Osteoblast (primary cell): ENCODE results near the gene AATK. TPM values are rescaled to one million over a fixed set of nuclear protein-coding genes. Genes with fewer than 3 reads are reported as not detected.

Source experiments
- DNase-seq: peaks from one replicate; pipeline ENCODE4 v3.0.0; 2011; ENCODE audit warnings: low spot score, mixed read lengths; ENCODE audit not compliant: insufficient read length; ENCODE audit errors: missing footprints
- H2AFZ ChIP-seq: 2 replicates; pipeline ENCODE4 v1.6.0; 2011; ENCODE audit warnings: mild to moderate bottlenecking, low read length
- H3K27ac ChIP-seq: 2 replicates; pipeline ENCODE4 v1.5.1; 2011; ENCODE audit warnings: mild to moderate bottlenecking, low read depth, low read length, moderate library complexity
- H3K27me3 ChIP-seq: 2 replicates; pipeline ENCODE4 v1.6.0; 2012; ENCODE audit warnings: mild to moderate bottlenecking, control low read depth, inconsistent platforms, low read length, moderate library complexity; ENCODE audit not compliant: insufficient read depth
- H3K36me3 ChIP-seq: 2 replicates; pipeline ENCODE4 v1.5.1; 2011; ENCODE audit warnings: mild to moderate bottlenecking, low read length, control low read depth, moderate library complexity; ENCODE audit not compliant: insufficient read depth
- H3K4me1 ChIP-seq: 2 replicates; pipeline ENCODE4 v1.5.1; 2011; ENCODE audit warnings: mild to moderate bottlenecking, low read length, control low read depth, moderate library complexity; ENCODE audit not compliant: insufficient read depth
- H3K4me2 ChIP-seq: 2 replicates; pipeline ENCODE4 v1.6.0; 2011; ENCODE audit warnings: mild to moderate bottlenecking, low read length; ENCODE audit not compliant: insufficient read depth
- H3K4me3 ChIP-seq: fragments of 200-600 bp; sonication (generic); 3 replicates; pipeline ENCODE4 v1.5.1; 2012; ENCODE audit warnings: mild to moderate bottlenecking, low read length, inconsistent platforms; ENCODE audit not compliant: insufficient read depth
- H3K79me2 ChIP-seq: 2 replicates; pipeline ENCODE4 v1.6.0; 2012; ENCODE audit warnings: mild to moderate bottlenecking, low read length, control low read depth, inconsistent platforms; ENCODE audit not compliant: insufficient read depth
- H3K9me3 ChIP-seq: 2 replicates; pipeline ENCODE4 v1.5.1; 2011; ENCODE audit warnings: low read depth, low read length, control low read depth
- H4K20me1 ChIP-seq: 2 replicates; pipeline ENCODE4 v1.6.0; 2012; ENCODE audit warnings: mild to moderate bottlenecking, low read length, control low read depth; ENCODE audit not compliant: insufficient read depth
- CTCF ChIP-seq: IDR thresholded peaks from 2 replicates; pipeline ENCODE4 v1.5.1; 2011; ENCODE audit warnings: mild to moderate bottlenecking, low read depth, low read length, moderate library complexity; ENCODE audit errors: extremely low read depth
- total RNA-seq: library from RNA; depleted of rRNA; stranded (reverse); fragments of >200 nt; gene quantifications from 2 replicates; pipeline ENCODE4 v1.2.3, GENCODE V29; 2012

Gene AATK
- total RNA-seq, 1 donor, result under 0.01 TPM

GRCh38 chr17:81178136-81179091 is 12.4 kb upstream of the AATK start:
- Histone ChIP-seq H3K4me2 (no peak overlapping the region), H3K79me2 (no peaks in the 10 kb centered on the region), H3K9me3 (peaks cover 2% of the 10 kb centered on the region), H3K27ac (no peak overlapping the region), H3K36me3 (no peaks in the 10 kb centered on the region), H3K4me3 (no peak overlapping the region), H3K4me1 (no peaks in the 10 kb centered on the region), H3K27me3 (no peaks in the 10 kb centered on the region), H4K20me1 (no peaks in the 10 kb centered on the region), H2AFZ (no peak overlapping the region)
- no peak for TF ChIP-seq CTCF
- no peak for DNase-seq

DNA sequence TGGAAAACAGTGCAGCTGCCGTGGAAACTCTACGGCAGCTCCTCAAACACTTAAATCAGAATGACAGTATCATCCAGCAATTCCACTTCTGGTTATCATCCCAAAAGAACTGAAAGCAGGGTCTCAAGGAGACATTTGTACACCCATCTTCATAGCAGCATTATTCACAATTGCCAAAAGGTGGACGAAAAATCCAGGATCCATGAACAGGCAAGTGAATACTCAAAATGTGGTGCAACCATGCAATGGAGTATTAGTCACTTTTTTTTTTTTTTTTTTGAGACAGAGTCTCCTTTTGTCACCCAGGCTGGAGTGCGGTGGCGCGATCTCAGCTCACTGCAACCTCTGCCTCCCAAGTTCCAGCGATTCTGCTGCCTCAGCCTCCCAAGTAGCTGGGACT is 10.6 kb upstream of the AATK start:
- H3K27ac ChIP-seq, result no peak overlapping the region
- no peak overlapping the region for H2AFZ ChIP-seq
- no peak overlapping the region for H3K4me3 ChIP-seq
- no peaks in the 10 kb centered on the region for H4K20me1 ChIP-seq
- no peak for DNase-seq
- no peaks in the 10 kb centered on the region for H3K4me1 ChIP-seq
- no peak for TF ChIP-seq CTCF
- no peaks in the 10 kb centered on the region for H3K36me3 ChIP-seq
- no peaks in the 10 kb centered on the region for H3K79me2 ChIP-seq
- H3K9me3 ChIP-seq, result peaks cover 2% of the 10 kb centered on the region
- H3K4me2 ChIP-seq, result no peak overlapping the region
- H3K27me3 ChIP-seq, result no peaks in the 10 kb centered on the region

DNA sequence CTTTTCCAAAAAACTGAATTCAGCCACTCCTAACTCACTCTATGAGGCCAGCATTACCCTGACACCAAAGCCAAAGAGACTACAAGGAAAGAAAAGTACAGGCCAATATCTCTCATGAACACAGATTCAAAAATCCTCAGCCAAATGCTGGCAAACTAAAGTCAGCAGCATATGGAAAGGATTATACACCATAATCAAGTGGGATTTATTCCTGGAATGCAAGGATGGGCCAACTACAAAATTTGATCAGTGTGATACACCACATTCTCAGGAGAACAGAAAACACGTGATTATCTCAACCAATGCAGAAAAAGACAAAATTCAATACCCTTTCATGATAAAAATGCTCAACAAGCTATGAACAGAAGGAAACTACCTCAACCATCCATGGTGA is 7.7 kb upstream of the AATK start:
- no peaks in the 10 kb centered on the region for H3K27me3 ChIP-seq
- H3K79me2 ChIP-seq, result no peaks in the 10 kb centered on the region
- no peaks in the 10 kb centered on the region for H3K36me3 ChIP-seq
- H3K4me2 ChIP-seq, result no peak overlapping the region
- no peaks in the 10 kb centered on the region for H3K4me1 ChIP-seq
- no peak for DNase-seq
- H3K9me3 ChIP-seq, result peaks cover 2% of the 10 kb centered on the region
- no peaks in the 10 kb centered on the region for H4K20me1 ChIP-seq
- no peak overlapping the region for H3K27ac ChIP-seq
- no peak overlapping the region for H2AFZ ChIP-seq
- no peak overlapping the region for H3K4me3 ChIP-seq
- TF ChIP-seq CTCF, result no peak

DNA sequence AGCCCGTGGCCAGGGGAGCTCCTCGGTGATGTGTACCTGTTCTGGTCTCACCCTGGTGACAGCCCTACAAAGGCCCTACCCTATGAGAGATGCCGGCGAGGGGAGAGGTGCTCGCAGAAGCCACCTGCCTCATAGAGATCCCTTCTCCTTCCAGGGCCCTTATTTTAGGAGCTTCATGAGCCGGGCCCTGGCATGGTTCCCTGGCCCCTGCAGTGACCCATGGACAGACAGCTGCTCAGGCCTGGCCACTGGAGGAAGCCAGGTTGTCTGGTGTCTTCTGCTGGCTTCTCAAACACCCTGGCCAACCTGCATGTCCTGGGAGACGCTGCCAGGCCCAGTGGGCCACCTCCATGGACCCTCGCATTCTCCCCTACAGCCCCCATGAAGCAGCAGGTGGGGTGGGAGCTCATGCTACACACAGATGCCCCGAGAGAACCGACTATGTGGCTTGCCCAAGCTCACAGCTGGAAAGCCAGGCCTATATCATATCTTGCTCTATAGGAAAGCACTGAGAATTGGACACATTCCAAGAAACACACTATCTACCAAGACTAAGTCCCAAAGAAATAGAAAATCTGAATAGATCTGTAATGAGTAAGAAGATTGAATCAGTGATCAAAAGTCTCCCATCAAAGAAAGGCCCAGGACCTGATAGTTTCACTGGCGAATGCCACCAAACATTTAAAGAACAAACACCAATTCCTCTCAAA is 7.2 kb upstream of the AATK start:
- Histone ChIP-seq H3K79me2 (no peaks in the 10 kb centered on the region), H3K4me2 (no peak overlapping the region), H4K20me1 (no peaks in the 10 kb centered on the region), H3K36me3 (no peaks in the 10 kb centered on the region), H3K9me3 (peaks cover 2% of the 10 kb centered on the region), H2AFZ (no peak overlapping the region), H3K4me1 (no peaks in the 10 kb centered on the region), H3K27me3 (no peaks in the 10 kb centered on the region), H3K27ac (no peak overlapping the region), H3K4me3 (no peak overlapping the region)
- TF ChIP-seq CTCF, result no peak
- DNase-seq, result no peak
